Lower leg skin (tissue), 3 donors: ENCODE data around the gene CALY.

Experiments
- CTCF ChIP-seq, 3 donors: fragments of 450-650 bp; IDR thresholded peaks; one replicate each; pipeline ENCODE4 v1.5.1; 2016; ENCODE audit warnings: antibody characterized with exemption in 3 of 3, mild to moderate bottlenecking in 3 of 3, moderate library complexity in 2 of 3
- POLR2A ChIP-seq, 2 donors: fragments of 450-650 bp; IDR thresholded peaks; one replicate each; pipeline ENCODE4 v1.6.1; 2016 to 2017; ENCODE audit warnings: antibody characterized with exemption in 2 of 2, mild to moderate bottlenecking in 1 of 2, moderate library complexity in 1 of 2

- no peak for TF ChIP-seq CTCF (IDR thresholded peaks at IDR 0.05)
- no peak for TF ChIP-seq POLR2A (IDR thresholded peaks at IDR 0.05)
Observed at GRCh38 chr10:133298466-133298865, 38.2 kb downstream of the CALY start.
